ENCODE results near the gene ADGRF5.

Gene ADGRF5

DNA sequence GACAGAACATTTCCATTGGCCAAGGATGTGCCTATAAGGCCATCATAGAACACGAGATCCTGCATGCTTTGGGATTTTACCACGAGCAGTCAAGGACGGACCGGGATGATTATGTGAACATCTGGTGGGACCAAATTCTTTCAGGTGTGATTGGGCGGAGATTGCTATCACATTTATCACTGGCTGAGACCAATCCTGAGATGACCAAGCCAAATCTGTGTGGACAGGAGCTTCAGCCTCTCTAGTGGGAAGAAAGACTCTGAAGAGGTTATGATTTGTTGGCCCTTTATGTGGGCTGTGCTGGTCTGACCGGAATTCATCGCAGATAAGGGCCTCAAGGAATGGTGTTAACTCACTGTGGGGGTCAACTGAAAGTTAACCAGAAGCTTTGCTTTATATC lies 102.2 kb downstream of the ADGRF5 start:
- no peak for FAIRE-seq

DNA sequence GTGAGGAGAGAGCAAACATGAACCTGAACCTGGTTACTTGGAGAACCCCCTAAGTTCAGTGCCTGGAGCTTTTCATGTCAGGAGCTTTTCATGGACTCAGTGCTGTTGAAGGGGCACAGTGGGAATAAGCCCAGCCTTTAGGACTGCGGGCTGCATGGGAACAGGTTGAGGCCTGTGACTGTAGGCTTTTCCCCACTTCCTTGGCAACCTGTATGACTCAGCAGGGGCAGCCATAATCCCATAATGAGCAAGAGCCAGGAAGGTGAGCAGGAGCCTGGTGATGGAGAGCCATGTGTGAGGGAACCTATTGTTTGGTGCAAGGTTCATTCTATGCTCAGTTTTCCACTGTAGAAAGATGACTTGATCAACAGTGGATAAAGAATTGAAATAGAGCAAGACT lies 105.1 kb downstream of the ADGRF5 start:
- FAIRE-seq, result no peak

DNA sequence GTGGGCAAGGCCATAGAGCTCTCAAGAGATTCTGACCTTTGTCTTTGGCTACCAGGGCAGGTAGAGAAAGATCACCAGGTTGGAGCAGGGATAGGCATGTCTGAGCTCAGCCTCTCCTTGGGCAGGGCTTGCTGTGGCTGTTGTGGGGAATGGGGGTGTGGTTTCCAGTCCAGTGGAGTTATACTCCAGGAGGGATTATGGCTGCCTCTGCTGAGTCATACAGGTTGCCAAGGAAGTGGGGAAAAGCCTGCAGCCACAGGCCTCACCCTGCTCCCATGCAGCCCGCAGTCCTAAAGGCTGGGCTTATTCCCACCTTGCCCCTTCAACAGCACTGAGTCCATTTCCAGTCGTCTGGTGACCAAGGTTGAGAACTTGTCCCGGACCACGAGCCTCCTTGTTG lies 106.6 kb downstream of the ADGRF5 start:
- FAIRE-seq, result no peak

DNA sequence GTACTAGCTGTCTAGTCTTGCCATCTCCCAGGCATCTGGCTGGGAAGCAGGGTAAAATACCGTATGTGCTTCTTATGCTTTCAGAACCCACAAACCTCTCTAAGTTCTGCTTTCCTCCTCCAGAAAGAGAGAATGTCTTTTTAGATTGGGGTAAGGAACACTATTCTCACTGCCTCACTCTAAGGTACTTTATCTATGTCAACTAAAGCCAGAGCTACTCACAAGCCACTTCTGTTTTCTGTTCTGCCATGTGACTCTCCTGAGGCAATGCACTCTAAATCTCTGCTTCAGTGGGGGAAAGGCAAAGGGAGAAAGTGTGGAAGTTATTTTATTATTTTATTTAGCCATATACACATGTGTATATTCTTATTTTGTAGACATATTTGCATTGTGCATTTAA lies 112.9 kb downstream of the ADGRF5 start:
- FAIRE-seq, result no peak
